Measurements from ENCODE around the gene AKNA.

AKNA gene

DNA sequence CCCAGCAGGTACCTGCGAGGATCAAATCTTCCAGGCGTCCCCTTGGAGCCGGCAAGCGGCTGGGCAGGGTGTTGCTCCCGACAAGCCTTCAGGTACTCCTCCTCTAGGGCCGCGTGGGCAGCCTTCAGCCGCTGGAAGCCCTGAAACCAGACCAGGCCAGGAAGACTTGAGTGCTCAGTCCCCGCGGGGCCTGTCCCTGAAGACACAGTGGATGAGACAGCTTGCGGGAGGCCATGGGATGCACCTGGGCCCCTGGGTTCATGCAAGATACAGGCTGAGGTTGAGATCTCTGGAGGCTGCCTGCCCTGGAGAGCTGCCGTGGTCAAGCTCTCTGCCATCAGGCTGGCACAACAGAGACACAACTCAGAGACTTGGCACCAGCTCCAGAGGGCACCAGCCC, 25.4 kb downstream of the AKNA start:
- DNase-seq (ENCODE audit: low spot score) = no peak

DNA sequence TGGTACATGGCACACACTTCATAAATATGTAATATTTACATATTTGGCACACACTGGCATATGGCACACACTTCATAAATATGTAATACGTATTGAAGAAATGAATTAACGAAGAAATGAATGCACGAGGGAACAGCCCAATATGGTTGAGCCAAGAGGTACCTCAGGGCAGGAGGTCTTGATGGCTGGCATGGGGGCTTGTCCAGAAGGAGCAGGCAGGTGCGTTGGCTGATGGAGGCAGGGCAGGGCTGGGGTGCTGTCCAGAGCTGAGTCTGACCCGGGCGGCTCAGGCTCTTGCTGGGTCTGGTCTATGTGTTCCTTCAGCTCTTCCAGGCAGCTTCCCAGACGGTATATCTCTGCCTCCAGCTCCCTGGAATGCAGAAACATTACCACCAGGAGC, 26.2 kb downstream of the AKNA start:
- DNase-seq (ENCODE audit: low spot score) = no peak

DNA sequence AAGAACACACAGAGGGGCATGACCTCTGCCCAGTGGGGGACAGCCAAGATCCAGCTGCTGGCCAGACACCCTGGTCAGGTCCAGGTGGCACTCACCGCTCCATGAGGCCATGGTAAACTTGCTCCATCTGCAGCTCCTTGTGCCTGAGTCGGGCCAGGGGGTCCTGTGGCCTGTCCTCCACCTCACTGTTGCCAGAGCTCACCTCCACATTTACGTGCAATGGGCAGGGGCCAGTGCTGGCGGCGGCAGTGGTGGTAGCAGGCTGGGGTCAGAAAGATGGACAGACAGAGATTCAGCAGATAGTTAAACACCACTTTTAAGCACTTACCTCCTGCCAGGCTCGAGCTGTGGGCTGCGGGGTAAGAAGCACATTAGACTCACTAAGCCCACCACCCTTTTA, 28.0 kb downstream of the AKNA start:
- DNase-seq (ENCODE audit: low spot score) = no peak

DNA sequence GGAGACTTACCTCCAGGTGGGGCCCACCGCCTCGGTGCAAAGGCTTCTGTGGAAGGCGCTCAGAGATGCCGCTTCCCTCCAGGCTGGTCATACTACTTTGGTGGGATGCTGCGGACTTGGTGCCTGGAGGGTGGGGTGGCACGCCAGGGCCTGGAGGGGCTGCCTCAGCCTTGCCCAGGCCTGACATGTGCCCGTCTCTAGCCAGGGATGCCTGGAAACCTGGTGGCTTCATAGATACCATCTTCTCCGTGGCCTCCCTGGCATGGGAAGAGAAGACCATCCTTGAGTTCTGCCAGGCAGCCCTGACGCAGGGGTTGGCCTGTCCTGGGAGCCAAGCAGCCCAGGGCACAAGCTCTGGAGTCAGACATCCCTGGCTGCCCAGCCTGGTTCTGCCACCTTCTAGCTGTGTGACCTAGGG, 29.9 kb downstream of the AKNA start:
- DNase-seq (ENCODE audit: low spot score) = no peak

DNA sequence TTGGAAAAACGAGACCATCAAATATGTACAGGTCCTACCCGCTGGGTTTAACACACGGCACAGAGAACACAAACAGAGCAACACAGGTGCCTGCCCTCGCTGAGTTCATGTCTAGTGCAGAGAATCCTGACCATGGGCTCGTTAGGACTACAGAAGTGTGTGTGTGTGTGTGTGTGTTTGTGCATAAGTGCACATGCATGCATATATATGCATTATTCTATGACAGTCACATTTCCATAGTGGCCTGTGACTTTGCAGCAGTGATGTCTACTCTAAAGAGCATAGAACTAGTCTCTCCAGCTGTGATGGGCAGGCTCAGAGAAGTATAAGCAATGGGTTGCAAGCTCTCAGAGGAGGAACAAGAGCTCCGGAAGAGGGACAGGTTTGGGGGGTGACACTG, 30.4 kb downstream of the AKNA start:
- no peak for DNase-seq (ENCODE audit: low spot score)

DNA sequence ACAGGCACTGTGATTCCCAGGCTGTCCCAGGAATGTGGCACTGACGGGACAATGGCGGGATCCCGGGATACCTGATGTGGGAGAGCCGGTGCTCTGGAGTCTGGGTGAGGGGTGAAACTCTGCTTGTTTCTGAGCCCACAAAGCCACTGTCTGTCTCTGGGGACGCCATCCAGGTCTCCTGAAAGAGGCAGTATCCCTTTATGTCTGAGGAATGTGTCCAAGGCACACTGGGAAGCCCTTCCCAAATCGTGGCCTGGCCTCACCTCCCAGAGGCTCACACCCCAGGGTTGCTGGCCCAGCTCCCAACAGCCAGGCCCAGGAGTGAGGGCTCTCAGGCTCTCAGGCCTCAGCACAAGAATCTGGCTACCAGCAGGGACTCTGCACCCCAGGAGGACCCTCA, 31.0 kb downstream of the AKNA start:
- DNase-seq (ENCODE audit: low spot score) = no peak

DNA sequence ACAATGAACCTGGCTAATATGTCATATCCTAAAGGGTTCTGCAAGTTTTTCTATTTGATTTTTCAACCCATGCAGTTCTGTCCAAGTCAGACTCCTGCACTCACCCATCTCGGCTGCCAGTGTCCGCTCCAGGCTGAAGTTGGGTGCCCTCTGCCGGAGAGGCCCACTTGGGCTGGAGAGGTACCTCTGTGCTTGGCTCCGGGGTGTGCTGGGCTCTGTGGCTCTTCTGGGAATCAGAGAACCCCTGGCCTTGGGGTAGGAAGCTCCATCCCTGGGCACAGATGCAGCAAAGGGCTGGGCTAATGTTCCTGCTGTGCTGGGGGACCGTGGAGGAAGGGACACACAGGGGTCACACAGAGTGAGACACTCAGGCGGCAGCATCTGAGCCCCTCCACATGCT, 32.0 kb downstream of the AKNA start:
- DNase-seq (ENCODE audit: low spot score) = no peak

DNA sequence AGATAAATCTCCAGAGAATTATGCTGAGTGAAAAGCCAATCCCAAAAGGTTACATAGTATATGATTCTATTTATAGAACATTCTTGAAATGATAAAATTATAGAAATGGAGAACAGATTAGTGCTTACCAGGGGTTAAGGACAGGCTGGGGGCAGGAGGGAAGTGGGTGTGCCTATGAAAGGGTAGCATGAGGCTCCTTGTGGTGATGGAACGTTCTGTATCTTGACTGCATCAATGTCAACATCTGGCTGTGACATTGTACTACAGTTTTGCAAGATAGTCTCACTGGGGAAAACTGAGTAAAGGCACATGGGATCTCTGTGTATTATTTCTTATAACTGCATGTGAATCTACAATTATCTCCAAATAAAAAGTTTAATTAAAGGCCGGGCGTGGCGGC, 35.9 kb downstream of the AKNA start:
- DNase-seq (ENCODE audit: low spot score) = no peak

DNA sequence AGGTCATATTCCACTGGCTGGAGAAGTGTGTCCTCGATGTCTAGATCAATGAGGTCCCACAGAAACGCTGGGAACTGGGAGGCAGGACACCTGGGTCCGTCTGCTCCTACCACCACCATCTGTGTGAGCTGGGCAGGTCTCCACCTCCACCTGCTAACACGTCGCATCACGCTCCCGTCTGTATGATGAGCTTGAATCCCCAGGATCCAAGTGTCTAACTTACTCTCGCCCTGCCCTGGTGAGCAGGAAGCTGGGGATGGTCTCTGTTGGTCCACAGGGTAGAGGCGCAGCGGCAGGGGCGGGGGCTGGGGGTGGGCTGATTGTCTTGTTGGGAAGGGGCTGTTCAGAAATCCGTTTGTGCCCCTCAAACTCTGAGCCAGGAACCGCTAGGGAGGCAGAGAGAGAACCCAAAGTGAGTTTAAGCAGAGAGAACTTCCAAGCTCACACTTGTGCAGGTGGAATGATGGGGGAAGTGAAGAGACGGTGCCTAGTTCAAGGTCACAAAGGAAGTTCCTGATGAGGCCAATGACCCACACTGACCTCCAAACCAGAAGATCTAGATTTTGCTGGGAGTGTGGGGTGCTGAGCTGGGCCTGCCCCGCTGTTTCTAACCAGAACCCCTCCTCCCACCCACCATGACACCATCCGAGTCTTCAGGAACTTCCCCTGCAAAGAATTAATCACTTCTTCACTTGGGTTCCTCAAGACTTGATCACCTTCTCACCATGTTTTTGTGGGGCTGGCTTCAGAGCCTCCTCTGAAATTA, 37.0 kb downstream of the AKNA start:
- no peak for DNase-seq (ENCODE audit: low spot score)

DNA sequence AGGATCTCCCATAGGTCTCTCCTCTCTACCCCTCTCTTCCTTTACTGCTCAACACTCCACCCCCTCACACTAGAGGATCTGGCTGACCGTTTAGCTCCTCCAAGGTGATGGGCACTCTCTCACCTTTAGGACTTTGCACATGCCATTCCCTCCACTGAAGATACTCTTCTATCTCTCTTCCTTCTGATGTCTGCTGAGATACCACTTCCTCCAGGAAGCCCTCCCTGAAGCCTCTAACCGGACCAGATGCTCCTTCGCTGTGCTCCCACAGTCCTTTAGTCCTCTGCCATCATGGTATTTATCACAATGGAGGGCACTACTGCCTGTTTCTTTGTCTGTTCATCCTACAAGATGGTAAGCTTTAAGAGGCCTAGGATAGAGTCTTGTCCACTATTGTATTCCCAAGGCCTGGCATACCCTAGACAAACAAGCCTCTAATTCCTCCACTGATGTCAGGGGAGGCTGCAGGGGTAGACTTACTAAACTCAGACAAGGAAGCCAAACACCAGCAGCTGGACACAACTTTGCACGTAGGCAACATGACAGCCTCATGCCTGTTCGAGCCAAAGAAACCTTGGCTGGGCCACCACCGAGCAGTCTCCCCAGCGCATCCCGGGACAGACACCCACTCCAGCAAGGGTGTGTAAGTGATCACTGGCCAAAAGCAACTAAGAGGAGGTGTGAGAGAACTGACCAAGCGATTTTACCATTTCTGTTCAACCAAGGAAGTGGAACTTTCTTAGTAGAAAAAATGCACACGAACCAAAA, 37.9 kb downstream of the AKNA start:
- DNase-seq (ENCODE audit: low spot score) = no peak

DNA sequence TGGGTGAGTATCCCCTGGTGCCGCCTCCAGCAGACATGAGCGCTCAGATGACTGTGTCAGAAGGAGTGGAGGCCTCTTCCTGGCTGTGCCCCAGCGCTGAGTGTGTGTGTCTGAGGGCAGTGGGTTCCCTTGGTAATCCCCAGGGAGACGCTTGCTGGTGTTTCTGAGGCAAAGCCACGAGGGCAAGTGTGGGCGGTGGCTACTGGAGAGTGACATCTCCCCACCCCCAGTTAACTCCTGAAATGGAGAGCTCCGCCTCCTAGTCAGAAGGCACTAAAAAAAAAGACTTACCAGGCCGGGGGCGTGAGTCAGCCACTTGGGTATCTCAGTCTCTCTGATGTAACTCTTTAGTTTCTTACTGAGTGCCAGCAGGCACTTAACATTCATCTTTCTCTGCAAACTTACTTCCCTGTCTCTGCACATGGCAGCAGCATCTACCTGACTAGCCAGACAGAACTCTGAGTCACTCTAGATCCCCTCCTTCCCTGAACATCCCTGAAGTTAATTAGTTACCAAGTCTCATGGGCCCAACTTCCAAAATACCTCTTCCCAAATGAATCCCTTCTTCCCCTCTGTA, 38.8 kb downstream of the AKNA start:
- DNase-seq (ENCODE audit: low spot score) = peak; percentile 94

DNA sequence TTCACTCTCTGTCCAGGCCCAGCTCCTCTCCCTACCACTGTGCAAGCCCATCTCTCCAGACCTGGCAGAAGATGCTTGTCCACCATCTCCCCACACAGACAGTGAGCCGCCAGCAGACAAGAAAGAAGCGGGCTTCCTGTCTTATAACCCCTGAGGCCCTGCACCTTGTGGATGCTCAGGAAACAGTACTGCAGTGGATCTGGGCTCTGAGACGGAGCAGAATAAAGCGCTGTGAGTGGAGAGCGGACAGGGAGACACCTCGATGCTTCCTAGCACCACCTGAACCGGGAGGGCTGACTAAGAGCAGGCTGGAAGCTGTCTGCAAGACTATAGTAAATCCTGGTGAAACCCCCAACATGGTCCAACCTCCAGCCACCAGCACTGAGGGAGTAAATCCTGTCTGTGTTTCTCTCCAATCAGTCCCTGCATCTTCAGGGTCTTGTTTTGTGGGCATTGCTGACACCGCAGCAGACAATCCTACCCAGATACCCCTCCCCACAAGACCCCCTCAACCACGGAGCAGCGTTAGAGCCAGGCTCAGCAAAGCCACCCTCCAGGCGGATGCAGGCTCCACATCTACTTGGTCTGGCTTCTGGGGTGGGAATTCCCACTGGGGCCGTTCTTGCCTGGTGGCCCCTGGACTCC, 39.4 kb downstream of the AKNA start:
- no peak for DNase-seq (ENCODE audit: low spot score)

DNA sequence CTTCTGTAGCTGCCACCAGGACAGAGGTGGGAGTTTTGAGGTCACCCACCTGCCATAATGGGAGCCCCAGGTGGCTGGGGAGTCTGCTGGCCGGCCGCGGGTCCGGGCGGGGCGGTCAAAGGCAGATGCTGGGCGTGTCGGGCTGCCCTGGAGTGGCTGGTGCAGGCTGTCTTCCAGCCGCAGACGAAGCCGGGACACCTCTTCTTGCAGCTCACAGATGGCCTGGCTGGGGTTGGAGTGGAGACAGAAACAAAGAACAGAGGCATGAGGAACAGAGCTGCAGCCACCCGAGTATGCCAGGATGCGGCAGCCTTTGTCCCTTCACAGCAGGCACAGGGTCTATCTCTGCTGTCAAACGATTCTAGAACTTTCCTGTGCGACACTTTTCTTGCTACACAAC, 40.1 kb downstream of the AKNA start:
- no peak for DNase-seq (ENCODE audit: low spot score)

DNA sequence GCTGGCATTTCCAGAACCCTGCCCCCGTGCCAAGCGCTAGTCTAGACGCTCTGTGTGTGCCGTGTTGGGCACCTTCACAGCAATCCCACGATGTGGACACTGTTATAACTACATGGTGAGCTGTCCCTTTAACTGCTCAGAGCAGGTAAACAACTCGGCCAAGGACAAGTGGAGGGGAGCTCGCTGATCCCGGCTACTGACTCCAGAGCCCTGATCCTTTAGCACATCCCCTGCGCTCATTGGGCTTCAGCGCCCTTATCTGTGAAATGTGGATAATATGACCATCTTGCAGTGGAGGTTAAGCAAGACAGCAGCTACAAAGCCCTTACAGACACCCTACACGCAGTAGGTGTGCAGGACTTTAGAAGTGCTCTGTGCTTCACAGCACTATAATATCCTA, 41.6 kb downstream of the AKNA start:
- DNase-seq (ENCODE audit: low spot score) = no peak

DNA sequence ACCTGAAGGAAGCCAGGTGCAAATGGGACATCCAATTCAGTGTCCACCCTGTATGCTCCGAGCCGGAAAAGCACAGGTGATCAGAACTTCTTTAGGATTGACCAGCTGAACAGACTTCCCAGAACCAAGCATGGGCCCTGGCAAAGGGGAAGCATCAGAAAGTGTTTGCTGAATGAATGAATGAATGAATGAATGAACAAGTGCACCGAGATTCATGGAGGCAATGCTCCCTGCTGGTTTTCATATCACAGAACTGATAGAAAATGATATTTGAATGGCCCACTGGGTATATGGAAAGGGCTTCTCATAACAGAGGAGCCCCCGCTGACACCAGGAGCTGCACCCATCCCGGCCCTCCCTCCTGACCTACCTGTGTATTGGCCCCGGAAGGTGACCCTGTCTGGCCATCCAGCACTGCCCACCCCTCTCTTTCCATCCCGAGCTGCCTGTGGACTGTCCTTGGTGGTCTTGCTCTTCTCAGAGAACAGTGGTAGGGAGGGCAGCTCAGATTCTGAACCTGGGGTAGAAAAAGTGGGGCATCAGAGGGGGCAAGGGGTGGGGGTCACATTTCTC, 42.2 kb downstream of the AKNA start:
- DNase-seq (ENCODE audit: low spot score) = no peak

DNA sequence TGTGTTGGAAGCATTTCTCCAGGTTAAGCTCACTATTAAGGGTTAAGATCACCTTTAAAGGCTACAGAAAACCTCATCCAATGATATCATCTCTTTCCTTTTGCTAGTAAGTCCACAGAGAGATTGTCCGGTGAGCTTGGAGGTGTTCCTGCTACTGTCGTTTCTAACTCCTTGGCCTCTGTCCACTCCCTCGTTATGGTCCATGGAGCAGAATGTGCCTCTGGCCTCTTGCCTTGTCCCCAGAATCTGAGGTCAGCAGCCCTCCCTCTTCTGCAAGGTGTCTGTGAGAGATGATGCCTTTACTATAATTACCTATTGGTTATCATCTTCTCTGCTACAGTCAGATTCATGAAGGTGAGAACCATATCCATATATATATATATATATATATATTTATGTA, 43.1 kb downstream of the AKNA start:
- DNase-seq (ENCODE audit: low spot score) = no peak

DNA sequence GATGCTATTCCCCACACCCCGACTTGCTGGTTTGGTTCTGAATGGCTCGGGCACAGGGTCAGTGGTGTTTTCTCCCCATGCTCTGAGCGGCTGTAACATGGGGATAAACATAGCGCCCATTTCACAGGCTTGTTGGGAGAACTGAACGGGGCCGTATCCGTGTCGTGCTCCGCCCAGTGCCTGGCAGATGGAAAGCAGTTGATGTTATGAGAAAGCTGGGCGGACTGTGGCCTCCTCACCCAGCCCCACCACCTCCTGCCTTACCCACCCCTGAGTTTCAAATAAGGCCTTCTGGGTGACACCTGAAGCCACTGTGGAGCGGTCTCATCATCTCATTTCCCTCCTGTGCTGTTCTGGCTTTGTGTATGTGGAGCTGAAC, 43.6 kb downstream of the AKNA start:
- DNase-seq (ENCODE audit: low spot score) = no peak

DNA sequence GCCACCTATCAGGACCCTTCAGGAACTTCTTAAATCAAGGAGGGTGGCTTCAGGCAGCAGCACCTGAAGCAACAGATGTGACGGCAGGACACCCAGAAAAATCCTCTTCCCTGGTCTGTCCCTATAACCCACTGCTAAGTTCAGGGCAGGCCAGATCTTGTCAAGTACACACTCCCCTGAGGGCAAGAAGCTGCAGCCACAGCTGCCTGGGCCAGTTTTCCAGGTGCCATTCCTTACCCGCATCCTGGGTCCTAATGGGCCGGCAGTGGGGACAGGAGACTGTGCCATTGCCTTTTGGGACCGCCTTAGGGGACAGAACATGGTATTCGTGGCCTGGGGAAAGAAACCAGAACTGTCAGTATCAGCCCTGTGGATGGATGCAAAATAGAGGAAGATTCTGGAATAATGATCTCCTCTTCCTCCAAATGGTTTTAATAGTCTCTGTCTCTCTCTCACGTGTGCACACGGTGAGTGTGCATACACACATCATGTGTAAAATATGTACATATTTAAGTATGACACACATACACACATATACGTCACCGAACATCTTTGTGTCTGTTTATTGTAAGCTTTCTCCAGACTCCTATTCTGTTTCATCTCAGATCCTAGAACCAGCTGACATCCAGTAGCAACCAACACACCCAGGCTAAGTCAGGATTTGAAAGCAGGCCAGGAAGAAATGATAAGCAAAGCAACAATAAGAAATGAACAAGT, 44.2 kb downstream of the AKNA start:
- DNase-seq (ENCODE audit: low spot score) = no peak

DNA sequence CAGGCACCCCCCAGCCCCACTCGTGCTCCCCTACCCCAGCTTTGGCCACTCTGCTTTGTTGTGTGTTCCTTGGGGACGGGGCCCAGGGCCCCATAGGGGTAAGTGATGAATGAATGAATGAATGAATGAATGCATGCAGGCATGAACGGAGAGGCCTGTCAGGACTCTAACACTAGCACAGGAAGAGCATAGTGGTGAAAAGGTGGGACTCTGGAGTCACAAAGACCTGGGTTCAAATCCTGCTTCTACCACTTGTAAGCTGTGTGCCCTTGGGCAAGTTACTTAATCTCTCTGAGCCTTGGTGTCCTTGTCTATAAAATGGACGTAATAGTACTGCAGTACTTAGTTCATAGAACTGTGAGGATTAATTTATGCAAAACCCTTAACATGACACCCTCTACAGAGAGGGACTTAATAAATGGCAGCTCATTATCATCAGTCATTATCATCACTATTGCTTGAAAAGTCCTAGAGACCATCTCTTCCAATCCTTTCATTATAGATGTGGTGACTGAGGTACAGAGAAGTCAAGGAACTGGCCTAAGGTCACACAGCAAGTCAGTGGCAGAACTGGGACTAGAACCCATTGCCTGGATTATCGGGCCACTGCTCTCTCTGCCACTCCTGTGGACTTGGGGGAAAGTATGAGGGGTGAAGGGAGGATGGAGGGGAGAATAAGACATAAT, 44.9 kb downstream of the AKNA start:
- DNase-seq (ENCODE audit: low spot score) = no peak

DNA sequence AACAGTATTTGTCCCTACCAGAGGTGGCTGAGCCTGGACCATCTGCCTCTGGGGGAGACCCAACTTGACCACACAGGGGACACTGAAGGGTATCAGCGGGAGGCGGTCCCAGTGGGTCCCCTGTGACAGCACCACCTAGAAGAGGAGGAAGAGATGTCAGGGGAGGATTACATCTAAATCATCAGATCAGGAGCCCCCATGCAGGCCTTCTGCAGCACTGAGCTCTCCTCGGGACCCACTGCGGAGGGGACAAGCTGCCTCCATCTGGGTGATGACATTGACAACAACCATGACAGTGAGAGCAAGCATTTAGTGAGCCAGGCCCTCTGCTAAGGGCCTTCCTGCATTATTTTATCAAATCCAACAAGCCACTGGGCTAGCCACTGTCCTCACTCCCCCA, 45.8 kb downstream of the AKNA start:
- DNase-seq (ENCODE audit: low spot score) = no peak

DNA sequence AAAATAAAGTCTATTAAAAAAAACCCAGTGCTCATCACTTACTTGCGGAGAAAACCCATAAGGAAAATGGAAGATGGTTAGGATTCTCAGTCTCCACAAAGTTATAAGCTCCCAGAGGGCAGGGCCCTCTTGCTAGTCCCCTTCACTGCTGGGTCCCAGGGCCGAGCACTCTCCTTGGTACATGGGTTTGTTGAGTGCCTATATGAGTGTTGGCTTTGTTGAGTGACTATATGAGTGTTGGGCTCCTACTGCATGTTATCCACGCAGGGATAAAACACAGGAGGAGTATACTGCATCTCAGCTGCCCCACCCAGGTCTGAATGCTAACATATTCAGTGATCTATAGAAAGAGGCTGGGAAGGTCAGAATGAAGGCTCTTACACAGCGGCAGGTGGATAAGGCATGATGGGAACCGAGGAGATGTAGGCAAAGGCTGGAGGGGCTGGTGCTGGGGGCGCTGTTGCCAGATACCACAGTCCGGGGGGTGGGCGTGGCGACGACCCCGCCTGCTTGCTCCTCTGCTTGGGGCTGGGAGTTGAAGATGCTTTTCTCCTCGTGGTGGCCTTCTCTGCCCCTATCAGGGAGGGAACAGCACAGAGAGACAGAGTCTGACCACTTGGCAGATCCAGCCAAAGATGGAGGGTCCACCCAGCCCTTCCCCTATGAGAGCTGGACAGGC, 46.5 kb downstream of the AKNA start:
- DNase-seq (ENCODE audit: low spot score) = no peak
